Stimulated activated CD4-positive, alpha-beta T cell treated with anti-CD3 and anti-CD28 coated beads, Interleukin-2, amount 100 ng/mL, for 48 hours (primary cell): ENCODE data around the gene DUS1L.

ENCODE experiments used
- DNase-seq, 2 donors: peaks; one replicate each; pipeline ENCODE4 v3.0.0-alpha.2; 2020

The DUS1L gene

DNA sequence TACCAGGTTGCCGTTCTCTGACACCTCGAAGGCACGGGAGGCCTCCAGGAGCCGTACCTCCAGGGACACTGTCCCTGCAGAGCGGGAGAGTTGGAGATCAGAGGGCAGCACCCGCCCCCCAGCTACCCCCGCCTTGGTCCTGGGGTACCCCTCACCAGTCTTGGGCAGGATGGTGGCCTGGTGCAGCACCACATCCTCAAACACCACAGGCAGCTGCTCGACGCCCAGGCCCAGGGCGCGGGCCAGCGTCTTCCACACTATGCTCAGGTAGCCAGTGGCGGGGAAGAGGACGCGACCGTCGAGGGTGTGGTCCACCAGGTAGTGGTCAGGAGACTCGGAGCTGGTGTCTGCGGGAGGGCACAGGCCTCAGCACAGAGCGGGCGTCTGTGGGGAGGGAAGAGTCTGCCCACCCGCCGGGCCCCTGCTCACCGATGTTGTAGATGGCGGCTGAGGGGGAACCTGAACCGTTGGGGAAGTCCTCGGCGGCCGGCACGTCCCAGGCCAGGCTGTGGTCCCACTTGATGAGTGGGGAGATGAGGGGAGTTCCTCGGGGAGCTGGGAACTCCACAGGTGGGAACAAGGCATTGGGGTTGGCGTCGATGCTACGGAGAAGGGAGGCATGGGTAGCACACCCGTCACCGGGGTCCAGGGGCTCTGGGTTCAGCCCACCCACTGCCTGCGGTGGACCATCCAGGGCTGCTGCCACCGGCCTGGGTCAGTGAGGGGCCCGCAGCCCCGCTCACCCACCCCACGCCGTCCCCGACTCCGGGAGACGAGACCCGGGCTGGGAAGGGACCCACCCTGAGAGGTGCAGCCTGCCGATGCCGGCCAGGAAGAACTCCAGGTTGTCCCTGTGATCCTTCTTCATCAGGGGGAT is 22.6 kb upstream of the DUS1L start:
- no peak for DNase-seq

DNA sequence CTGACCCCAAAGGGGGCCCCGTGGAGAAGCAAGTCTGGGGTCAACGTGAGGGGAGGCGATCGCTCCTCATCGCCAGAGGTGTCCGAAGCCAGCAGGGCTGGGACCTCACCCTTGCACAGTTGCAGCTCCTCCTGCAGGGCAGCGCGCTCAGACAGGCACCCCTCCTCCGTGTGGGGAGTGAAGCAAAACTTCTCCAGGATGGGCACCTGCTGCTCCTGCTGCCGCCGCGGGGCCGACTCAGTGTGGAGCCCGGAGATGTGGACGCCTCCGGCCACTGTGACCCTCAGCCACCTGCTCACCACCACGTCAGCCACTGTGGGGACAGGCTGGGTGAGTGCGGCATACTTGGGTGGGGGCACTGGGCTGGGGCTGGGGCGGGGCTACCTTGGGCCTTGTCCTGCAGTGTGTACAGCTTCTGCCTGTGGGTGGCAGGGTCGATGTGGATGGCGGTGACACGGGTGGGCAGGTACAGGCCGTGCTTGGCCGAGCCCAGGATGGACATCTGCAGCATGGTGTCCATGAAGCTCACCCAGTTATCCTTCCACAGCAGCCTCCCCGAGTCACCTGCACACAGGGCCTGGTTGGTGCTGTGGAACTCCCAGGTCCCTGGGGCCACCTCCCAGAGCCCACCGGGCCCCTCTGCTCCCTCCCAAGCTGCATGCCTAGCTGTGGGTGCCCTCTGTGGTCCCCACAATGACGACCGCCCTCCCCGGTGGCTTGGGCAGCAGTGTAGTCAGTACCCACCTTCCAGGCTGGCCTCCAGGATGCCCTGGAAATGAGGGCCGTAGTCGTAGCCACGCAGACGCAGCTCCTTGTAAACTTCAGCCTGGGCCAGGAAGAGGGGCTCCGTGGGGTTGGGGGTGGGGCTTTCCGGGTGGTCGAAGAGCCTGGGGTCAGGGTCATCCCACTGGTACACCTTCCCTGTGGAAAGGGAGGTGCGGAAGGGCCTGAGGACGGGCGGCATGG is 21.6 kb upstream of the DUS1L start:
- no peak for DNase-seq

DNA sequence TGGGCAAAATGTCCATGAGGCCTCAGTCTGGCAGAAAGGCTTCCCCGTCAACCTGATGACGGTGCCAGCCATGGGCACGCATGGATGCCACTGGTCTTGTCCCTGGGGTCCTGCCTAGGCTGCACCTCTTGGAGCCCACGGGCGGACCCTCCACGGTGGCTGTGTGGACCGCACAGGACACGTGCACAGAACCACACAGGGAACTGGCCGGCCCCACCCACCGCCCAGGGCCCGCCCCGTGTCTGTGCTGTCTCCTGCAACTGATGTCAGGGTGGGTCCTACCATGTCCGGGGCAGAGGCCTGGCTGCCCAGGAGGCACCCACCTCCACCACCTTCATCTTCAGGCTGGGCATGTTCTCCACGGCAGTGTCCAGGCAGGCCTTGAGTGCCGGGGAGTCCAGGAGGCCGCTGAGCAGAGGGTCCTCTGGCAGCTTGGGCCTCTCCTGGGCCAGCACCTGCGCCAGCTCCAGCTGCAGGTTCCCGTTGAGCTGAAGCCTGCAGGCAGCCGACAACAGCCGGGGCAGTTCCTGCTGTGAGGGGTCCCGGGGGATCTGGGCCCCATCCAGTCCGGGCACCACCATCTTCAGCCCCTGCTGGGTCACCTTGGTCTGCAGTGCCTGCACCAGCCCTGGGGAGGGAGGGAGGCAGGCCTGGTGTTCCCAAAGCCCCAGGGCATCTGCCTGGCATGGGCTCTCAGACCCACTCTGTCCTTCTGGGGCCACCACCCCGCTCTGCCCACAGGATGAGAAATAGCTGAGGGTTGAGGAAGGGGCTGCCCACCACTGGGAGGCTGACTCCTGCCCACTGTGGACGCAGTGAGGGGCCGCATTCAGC is 20.5 kb upstream of the DUS1L start:
- DNase-seq, result no peak

DNA sequence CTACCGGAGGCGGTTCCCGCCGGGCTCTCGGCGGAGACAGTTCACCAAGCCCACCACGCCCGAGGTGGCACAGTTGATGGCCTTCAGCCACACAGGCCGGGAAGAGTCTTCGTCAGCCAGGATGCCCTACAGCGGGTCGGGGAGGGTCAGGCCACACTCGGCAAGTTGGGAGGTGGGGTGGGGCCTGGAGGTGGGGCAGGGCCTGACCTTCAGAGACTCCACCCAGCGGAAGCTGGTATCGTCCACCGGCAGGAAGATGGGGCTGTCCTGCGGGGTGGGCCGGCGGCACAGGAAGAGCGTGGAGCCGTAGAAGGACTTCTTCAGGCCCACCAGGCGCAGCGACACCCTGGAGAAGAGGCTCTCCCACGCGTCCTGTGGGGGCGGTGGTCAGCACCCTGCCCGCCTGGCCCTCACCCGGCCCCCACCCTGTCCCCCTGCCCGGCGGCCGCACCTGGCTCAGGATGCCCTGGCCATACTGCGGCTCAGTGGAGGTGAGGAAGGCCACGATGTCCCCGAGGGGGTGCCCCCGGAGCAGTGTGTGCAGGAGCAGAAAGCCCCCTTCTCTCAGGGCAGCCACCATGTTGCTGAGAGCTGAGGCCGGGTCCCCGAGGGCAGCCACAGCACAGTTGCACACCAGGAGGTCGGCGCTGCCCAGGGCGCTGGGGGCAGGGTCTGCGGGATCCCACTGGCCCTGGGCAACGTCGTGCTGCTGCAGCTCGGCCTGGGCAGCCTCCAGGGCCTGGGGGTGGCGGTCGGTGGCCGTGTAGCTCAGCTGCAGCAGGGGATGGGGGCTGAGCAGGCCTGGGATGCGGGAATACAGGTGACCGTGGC is 19.6 kb upstream of the DUS1L start:
- no peak for DNase-seq

DNA sequence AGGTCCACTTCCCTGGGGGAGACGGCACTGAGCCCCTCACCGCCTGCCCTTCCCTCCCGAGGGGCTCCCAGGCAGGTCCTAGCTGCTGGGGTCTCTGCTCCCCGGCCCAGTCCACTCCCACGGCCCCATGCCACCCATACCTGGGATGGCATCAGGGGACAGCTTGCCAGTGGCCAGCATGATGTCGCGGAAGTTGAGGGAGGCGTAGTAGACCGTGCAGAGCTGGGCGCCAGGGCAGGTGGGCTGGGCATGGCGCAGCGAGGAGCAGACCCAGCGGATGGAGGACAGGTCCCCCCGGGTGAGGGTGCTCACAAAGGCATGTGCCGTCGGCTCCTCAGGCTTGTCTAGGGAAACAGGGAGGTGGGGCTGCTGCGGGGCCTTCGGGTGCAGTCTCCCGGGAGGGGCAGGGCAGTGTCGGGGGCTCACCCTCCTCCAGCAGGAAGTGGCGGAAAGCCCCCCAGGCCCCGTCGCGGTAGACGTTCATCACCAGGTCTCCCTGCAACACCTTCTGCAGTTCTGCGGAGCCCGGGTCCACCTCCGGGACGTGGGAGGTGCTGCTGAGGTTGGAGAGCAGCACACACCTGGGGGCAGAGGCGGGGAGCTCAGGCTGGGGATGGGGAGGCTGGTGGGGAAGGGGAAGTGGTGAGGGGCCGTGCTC is 18.9 kb upstream of the DUS1L start:
- no peak for DNase-seq

DNA sequence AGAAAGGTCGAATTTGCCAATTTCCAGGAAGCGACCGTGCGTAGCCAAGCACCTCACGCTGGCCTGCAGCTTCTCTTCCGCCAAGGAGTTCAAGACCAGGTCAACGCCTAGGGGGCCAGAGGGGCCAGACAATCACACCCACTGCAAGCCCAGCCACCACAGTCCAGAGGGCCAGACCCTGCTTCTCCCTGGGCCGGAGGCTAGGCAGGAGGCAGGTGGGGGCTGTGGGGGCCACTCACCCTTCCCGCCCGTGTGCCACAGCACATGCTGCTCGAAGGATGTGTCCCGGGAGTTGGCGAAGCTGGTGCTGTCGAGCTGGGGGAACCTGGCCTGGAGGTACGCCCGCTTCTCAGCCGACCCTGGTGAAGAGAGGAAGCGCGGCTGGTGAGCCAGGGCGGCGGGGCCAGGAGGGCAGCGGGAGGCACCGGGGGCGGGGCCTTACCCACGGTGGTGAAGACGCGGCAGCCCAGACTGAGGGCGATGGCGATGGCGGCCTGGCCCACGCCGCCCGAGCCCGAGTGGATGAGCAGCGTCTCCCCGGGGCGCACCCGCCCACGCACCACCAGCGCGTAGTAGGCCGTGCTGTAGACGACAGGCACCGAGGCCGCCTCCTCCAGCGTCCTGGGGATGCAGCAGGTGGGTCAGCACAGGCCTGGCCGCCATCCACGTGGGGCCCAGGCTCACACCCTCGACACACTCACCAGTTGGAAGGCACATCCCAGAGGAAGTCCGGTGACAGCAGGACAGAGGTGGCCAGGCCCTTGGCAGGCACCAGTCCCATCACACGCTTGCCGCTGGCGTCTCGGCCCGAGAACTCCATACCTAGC is 18.1 kb upstream of the DUS1L start:
- DNase-seq, result no peak

DNA sequence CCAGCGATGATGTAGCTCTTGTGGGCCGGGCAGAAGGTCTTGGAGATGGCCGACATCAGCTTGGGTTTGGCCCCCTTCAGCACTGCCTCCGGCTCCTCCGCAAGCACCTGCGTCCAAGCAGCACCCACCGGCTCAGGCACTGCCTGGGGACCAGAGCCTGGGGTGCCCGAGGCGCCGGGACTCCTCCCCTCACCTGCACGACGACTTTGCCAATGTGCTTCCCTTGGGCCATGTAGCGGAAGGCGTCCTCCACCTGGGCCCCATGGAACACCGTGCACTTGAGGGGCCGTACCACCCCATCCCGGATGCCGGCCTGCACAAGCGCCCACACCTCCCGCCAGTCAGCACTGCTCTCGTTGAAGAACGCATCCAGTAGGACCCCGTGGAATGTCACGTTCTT is 17.4 kb upstream of the DUS1L start:
- DNase-seq, result no peak

DNA sequence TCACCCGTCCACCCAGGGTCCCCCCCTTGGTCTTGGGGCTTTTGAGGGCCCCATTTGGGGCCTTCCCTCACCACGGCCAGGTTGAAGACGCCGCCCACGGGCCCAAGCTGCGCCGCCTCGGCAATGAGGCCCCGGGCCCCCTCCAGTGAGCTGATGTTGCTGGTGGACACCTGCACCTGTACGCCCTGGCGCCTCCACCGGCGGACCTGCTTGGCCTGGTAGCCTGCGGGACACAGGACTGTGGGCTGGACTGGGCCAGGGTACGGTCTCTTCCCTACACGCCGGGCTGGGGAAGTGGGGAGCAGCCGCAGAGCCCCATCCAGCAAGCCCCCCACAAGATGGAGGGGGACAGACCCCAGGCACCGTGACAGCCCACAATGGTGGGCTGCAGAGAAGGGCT is 16.9 kb upstream of the DUS1L start:
- no peak for DNase-seq

DNA sequence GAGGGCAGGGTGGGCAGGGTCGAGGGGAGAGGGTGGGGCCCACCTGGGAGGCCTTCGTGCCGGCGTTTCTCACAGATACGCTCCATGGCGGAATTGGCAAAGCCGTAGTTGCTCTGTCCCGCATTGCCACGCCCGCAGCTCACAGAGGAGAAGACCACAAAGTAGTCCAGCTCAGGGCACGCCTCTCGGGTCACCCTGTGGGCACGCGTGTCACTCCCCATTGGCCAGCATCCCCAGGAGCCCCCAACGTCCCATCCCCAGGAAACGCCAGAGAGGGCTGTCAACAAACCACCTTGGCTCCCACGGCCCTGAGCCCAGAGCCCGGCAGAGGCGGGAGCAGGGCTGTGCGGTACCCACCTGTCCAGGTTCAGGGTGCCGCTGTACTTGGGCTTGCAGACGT is 16.4 kb upstream of the DUS1L start:
- no peak for DNase-seq

DNA sequence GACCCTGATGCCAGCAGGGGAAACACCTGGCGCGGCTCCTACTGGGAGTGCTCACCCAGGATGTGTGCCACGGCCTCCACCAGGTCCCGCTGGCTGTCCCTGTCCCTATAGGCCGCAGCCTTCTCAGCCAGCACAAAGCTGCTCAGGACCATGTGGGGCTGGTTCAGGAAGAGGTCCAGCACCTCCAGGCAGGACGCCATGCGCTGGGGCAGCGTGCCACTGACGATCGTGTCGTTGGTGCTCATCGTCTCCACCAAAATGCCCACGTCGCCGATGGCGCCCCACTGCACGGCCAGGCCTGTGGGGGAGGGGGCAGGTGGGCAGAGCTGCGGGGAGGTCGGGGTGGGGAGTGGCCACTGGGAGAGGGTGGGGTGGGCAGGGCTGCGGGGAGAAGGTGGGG is 15.9 kb upstream of the DUS1L start:
- no peak for DNase-seq

DNA sequence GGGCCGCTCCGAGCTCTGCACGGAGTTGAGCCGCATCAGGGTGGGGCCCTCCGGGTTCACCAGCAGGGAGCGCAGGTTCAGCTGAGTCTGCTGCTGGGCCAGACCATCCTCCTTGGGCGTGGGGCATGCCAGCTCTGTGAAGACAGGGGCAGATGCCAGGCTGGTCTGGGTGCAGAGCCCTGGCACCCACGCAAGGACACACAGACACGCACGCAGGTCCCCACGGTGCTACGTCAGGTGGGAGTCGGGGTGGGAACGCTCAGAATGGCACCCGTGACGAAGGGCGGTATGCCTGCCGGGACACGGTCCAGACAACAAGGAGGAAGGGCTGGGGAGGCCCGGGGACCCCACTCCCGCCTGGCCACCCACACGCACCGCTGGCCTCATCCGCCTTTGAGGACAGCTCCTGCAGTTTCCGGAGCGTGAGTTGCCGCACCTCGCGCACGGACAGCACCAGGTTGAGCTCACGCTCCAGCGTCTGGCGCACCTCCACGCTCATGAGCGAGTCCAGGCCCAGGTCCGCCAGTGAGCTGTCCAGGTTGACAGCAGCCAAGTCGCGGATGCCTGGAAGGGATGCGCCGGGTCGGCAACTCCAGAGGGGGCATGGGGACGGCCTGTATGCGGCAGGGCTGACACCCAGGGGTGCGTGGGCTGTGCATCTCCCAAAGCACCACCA is 15.3 kb upstream of the DUS1L start:
- DNase-seq, result no peak

DNA sequence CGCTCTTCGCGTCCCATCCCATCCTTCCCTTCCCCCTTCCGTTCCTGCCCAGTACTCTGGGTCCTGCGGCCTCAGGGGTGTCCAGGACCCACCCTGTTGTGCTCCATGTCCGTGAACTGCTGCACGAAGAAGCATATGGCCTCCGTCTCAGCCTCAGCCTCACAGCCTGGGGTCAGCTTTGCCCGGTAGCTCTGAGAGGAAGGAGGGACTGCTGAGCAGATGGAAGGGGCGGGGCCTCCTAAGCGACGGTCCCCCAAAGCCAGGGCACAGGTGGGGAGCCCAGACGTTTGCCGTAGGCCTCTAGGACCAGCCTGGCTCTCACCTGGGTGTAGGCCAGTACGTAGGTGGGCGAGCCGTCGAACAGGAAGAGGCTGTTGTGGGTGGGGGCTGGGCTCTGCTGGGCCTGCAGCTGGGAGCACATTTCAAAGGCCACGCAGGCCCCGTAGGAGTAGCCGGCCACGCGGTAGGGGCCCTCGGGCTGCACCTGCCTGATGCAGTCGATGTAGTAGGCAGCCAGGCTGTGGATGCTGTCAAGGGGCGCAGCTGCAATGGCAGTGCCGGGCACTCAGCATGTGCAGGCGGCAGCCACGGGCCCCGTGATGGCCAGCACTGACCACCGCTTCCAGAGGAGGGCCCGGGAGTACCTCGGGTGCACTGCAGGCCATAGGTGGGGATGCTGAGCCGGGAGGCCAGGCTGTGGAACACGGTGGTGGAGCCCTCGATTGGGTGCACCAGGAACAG is 14.6 kb upstream of the DUS1L start:
- no peak for DNase-seq

DNA sequence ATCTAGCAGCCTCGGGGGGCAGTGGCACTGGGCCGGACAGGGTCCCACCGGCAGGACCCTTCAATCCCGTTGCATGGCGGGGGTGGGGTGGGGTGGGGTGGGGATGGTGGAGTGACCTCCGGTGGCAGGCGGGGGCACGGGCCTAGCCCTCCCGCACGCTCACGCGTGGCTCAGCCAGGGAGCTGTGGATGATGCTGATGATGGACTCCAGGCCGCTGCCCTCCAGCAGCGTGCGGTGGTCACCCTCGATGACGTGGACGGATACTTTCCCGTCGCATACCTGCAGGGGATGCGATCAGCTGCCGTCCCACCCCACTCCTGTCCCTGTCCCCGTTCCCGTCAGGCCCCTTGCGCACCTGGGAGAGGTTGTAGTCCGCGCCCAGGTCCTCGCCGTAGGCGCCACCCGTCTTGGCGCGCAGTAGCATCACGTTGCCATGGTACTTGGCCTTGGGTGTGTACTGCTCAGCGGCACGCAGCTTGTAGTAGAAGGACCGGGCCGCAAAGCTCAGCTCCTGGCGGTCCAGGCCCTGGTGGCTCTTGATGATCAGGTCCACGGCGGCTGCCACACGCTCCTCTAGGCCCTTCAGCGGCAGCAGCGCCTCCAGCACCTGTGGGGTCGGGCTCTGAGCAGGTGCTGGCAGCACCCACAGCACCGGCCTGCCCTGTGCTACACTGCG is 13.5 kb upstream of the DUS1L start:
- no peak for DNase-seq

DNA sequence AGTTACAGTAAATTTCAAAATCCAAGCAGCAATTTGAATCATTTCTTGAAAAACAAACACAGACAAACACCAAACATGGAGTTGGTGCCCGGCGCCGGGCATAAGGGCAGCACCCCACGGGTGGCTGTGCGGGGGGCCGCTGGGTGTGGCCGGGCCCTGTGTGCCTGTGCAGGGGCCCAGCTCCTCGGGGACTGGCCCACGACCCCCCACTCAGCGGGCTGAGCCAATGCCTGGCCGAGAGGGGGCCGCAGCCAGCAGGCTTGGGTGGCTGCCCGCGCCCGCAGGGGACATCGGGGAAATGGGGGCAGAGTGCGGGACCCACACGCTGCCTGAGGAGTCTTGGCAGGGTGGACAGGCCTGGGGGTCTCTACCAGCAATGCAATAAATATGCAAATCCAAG is 12.8 kb upstream of the DUS1L start:
- no peak for DNase-seq

DNA sequence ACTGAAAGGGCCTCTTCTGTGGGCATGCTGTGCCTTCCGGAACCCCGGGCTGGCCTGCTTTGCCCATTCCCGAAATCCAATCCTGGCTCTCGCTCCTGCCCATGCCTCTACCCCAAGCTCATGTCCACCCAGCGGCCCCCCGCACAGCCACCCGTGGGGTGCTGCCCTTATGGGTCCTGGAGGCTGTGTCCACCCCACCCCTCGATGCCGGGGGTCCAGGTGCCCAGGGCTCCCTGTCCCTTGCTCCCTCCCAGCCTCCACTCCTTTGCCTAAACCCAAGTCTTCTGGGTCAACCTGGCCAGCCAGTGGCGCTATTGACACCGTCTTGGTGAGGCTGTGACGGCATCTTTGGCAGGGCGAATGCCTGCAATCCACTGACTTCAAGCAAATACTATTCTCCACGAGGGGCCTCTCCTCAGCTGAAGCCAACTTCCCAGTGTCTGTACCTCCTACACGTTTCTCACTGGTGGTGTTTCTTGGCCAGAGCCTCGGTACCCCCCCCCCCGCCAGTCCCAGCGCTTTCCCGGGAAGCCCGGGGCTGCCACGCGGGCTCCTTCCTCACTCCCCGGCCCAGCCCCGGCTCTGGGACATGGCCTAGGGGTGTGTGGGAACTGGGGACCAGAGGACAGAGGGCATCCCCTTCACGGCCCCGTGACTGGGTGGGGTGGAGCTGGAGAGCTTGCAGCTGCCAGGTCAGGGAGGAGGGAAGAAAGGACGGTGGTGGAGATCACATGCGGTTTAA is 12.2 kb upstream of the DUS1L start:
- no peak for DNase-seq

DNA sequence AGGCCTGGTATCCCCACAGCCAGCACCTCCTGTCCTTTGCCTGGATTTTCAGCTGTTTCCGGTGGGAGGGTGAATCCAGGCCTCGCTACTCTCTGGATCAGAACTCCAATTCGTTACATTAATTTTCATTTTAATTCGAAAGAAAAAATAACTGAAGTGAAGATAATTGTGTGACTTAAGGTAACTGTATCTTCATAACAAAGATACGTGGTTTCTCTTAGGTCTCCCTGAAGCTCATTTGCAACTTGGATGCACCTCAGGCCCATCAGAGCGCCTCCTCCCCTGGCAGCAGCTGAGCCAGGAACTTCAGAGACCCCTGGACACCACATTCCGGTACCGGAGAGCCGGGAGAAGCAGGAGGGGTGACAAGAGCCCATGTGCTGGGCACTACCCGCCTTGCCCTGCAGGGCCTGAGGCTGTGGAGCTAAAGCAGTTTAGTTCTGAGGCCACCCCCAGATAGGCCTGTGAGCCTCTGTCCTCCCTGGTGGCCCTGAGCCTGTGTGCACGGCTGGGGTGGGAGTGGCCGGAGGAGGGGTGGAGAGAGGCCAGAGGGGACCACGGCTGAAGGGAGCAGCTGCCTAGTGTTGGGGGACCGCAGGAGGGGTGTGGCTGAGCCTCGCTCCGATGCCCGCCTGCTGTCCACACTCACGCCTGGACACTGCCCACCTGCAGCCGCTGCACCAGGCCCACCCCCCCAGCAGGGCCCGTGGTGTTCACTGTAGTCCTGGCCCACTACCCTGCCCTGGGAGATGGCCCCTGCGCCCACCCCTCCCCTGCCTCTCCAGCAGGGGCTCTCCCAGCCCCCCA is 11.4 kb upstream of the DUS1L start:
- DNase-seq, result no peak
